Measurements from ENCODE around the gene OR2H1. TPM values are rescaled to one million over a fixed set of nuclear protein-coding genes. Genes with fewer than 3 reads are reported as not detected.

Gene OR2H1
- total RNA-seq, 4 donors from 2014 or later: not detected

DNA sequence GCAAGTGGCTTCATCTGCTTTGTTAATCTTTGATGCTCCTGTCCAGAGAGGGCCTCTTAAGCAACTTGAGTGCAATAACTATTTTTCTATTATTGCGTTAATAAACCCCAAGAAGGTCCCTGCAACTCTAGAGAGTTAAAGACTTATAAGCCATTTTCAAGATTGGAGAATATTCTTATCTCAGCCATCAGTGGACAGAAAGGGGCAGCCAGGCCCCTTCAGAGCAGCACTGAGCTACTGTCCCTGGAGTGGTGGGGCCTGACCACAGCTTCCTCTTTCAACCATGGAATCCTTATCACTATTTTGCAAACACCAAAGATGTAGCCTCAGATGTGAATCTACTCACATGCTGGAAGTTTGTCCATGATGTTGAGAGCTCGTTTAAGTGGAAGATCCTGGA, 33.6 kb downstream of the OR2H1 start:
- no peak for TF ChIP-seq CTCF (IDR thresholded peaks at IDR 0.05; ENCODE audit: low read depth)

GRCh38 chr6:29491574-29491973, 34.6 kb downstream of the OR2H1 start:
- TF ChIP-seq CTCF (IDR thresholded peaks at IDR 0.05; ENCODE audit: low read depth): no peak

GRCh38 chr6:29493261-29493660, 36.3 kb downstream of the OR2H1 start:
- TF ChIP-seq CTCF (IDR thresholded peaks at IDR 0.05; ENCODE audit: low read depth): no peak

DNA sequence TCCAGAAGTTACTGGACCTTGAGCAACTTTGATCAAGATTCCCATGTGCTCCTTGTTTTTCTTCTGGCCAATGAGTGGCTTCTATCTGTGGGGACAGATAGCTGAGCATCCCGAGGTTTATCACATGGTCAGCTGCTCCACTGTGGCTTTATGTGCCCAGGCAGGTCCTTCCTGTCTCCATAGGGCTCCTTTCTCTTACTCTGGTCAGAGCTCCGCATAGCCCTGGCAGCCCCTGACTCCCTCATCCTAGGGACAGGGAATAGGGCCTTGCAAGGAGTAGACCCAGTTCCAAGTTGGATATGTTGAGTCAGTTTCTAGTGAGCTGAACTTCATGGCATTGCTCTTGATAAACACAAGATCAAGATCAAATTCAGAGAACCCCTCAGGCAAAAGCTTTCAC, 37.2 kb downstream of the OR2H1 start:
- no peak for TF ChIP-seq CTCF (IDR thresholded peaks at IDR 0.05; ENCODE audit: low read depth)

DNA sequence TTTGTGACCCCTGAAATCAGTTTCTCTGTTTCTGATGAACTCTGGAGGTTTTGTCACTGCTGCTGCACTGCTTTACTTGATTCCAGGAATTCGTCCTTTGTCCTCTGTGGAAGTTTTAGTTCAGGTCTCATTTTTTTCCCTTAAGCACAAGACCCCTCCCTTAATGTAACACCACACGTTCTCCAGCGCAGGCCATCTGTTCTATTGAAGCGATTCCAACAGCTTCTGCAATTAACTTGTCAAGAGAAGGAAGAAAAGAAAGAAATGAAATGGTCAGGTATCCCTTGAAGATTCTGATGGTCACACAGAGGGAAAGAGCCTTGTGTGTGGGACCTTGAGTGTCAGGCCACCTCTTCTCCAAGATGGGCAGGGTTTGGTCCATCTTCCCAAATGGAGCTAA, 38.6 kb downstream of the OR2H1 start:
- no peak for TF ChIP-seq CTCF (IDR thresholded peaks at IDR 0.05; ENCODE audit: low read depth)

DNA sequence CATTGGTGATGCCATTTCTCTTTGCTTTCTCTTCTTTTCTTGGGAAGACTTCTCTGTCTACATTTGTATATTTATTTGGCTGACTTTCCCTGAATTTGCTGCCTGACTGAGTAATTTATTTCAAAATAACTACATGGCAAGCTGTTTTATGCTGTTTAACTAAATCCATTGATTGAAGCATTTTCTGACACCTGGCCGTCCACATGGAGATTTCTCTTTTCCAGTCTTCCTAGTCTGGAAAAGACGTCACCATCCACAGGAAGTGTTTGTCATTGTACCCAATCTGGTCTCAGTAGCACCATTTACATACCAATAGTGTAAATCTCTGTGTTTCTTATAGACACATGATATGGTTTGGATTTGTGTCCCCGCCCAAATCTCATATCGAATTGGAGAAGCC, 40.0 kb downstream of the OR2H1 start:
- TF ChIP-seq CTCF (IDR thresholded peaks at IDR 0.05; ENCODE audit: low read depth): no peak

GRCh38 chr6:29499704-29500103, 42.7 kb downstream of the OR2H1 start:
- no peak for TF ChIP-seq CTCF (IDR thresholded peaks at IDR 0.05; ENCODE audit: low read depth)

All from subcutaneous adipose tissue (tissue), 4 donors.